A549 (cell line): Measurements from ENCODE around the gene ZNF790. TPM values are rescaled to one million over a fixed set of nuclear protein-coding genes. Genes with fewer than 3 reads are reported as not detected.
A peak's percentile ranks its signal among the peaks of the same experiment; 100 is the strongest.
"Not testable (repeated sequence)": the region's sequence is repeated elsewhere in the genome, so short reads cannot be mapped to it uniquely, and the experiment has no call there.

Experiments
- ATAC-seq, 2 experiments: fragments of 200-7000 bp in 1 of 2; fragments of >200 bp in 1 of 2; cut with Nextera tagmentation in 1 of 2; cut with Tn5 transposase in 1 of 2; 3 replicates each; pipeline versions ENCODE4 v1.8.0 to v1.9.1; 2018 to 2020; ENCODE audit warnings: mild to moderate bottlenecking in 1 of 2, moderate library complexity in 1 of 2
- CTCF ChIA-PET: fragments of 300-600 bp; sonication (Branson Sonifier 250); formaldehyde crosslinking; extraction: SDS; loops from one replicate; lab custom pipeline; 2021; ENCODE audit warnings: antibody characterized with exemption, inconsistent platforms; lab: Yijun Ruan, JAX
- POLR2A ChIA-PET: fragments of 350-600 bp; formaldehyde crosslinking; extraction: SDS; loops from one replicate; lab custom pipeline; 2021; ENCODE audit warnings: antibody characterized with exemption, inconsistent platforms; lab: Yijun Ruan, JAX
- DNase-seq, 2 experiments: peaks; one replicate each; pipeline versions ENCODE4 v3.0.0 to v3.0.0-alpha.2; 2011 to 2016; ENCODE audit warnings: low read depth in 1 of 2, low spot score in 1 of 2
- FAIRE-seq: peaks from 2 replicates; lab custom pipeline; 2011; peaks lifted over from hg19 to GRCh38; lab: Jason Lieb, UNC
- H3K27ac ChIP-seq, 2 experiments: fragments of >200 bp; sonication (Bioruptor Twin); formaldehyde crosslinking; 3 replicates each; pipeline ENCODE4 v1.5.1; 2016 to 2017
- H3K4me1 ChIP-seq: fragments of >200 bp; sonication (Bioruptor Twin); formaldehyde crosslinking; 3 replicates; pipeline ENCODE4 v1.6.1; 2016
- H3K4me2 ChIP-seq: fragments of >200 bp; sonication (Bioruptor Twin); formaldehyde crosslinking; 3 replicates; pipeline ENCODE4 v1.6.1; 2016
- H3K4me3 ChIP-seq: fragments of >200 bp; sonication (Bioruptor Twin); formaldehyde crosslinking; 3 replicates; pipeline ENCODE4 v1.5.1; 2016
- H3K9me3 ChIP-seq: fragments of >200 bp; sonication (Bioruptor Twin); formaldehyde crosslinking; 3 replicates; pipeline ENCODE4 v1.6.1; 2016
- BHLHE40 ChIP-seq: IDR thresholded peaks from 2 replicates; pipeline ENCODE4 v1.6.1; 2012; ENCODE audit warnings: low read depth, low read length, inconsistent platforms
- CEBPB ChIP-seq, 2 experiments: fragments of >200 bp in 1 of 2; sonication (Bioruptor Twin) in 1 of 2; formaldehyde crosslinking in 1 of 2; IDR thresholded peaks; 2 replicates each; pipeline ENCODE4 v1.6.1; 2012 to 2016
- E2F6 ChIP-seq: IDR thresholded peaks from 2 replicates; pipeline ENCODE4 v1.6.1; 2012; ENCODE audit warnings: low read depth, borderline replicate concordance
- EHF ChIP-seq: fragments of 250-450 bp; sonication (Bioruptor Pico); IDR thresholded peaks from 2 replicates; pipeline ENCODE4 v1.5.0; 2020; ENCODE audit warnings: mild to moderate bottlenecking
- EHMT2 ChIP-seq: fragments of 200-600 bp; sonication (generic); IDR thresholded peaks from 2 replicates; pipeline ENCODE4 v1.6.1; 2016; ENCODE audit warnings: antibody characterized with exemption, low read depth, mild to moderate bottlenecking, moderate library complexity
- ELK1 ChIP-seq: fragments of 150-350 bp; IDR thresholded peaks from 2 replicates; pipeline ENCODE4 v1.6.1; 2014; ENCODE audit warnings: low read depth, mild to moderate bottlenecking, low read length
- EP300 ChIP-seq, 2 experiments: fragments of >200 bp; sonication (Bioruptor Twin); formaldehyde crosslinking; IDR thresholded peaks; 2 replicates in 1 of 2; 3 replicates in 1 of 2; pipeline ENCODE4 v1.6.1; 2016 to 2017
- ESRRA ChIP-seq: fragments of 150-350 bp; IDR thresholded peaks from 2 replicates; pipeline ENCODE4 v1.6.1; 2014; ENCODE audit warnings: mild to moderate bottlenecking, low read length, borderline replicate concordance
- HOXB5 ChIP-seq: fragments of 250-450 bp; sonication (Bioruptor Pico); IDR thresholded peaks from 2 replicates; pipeline ENCODE4 v1.5.0; 2020; ENCODE audit warnings: mild to moderate bottlenecking, moderate library complexity
- JUN ChIP-seq, 2 experiments: fragments of >200 bp; sonication (Bioruptor Twin); formaldehyde crosslinking; IDR thresholded peaks; 2 replicates in 1 of 2; 3 replicates in 1 of 2; pipeline ENCODE4 v1.6.1; 2016 to 2017
- MAX ChIP-seq: IDR thresholded peaks from 2 replicates; pipeline ENCODE4 v1.6.1; 2012
- MAZ ChIP-seq: fragments of 150-350 bp; IDR thresholded peaks from 2 replicates; pipeline ENCODE4 v1.6.1; 2014; ENCODE audit warnings: antibody characterized with exemption, low read depth, low read length, borderline replicate concordance
- NR3C1 ChIP-seq: fragments of >200 bp; sonication (Bioruptor Twin); formaldehyde crosslinking; IDR thresholded peaks from 3 replicates; pipeline ENCODE4 v1.6.1; 2017
- RAD21 ChIP-seq, 2 experiments: fragments of >200 bp in 1 of 2; sonication (Bioruptor Twin) in 1 of 2; formaldehyde crosslinking in 1 of 2; IDR thresholded peaks in 1 of 2; conservative IDR thresholded peaks in 1 of 2; 2 replicates in 1 of 2; 3 replicates in 1 of 2; pipeline ENCODE4 v1.6.1; 2012 to 2018; ENCODE audit warnings: inconsistent platforms in 1 of 2
- RFX5 ChIP-seq: fragments of 450-650 bp; IDR thresholded peaks from 2 replicates; pipeline ENCODE4 v1.7.1; 2014; ENCODE audit warnings: antibody characterized with exemption, mild to moderate bottlenecking, moderate library complexity
- RNF2 ChIP-seq: fragments of 200-600 bp; sonication (generic); IDR thresholded peaks from 2 replicates; pipeline ENCODE4 v1.6.1; 2016; ENCODE audit warnings: low read depth, mild to moderate bottlenecking, antibody characterized with exemption, moderate library complexity, borderline replicate concordance
- SMC3 ChIP-seq: fragments of >200 bp; sonication (Bioruptor Twin); formaldehyde crosslinking; IDR thresholded peaks from 3 replicates; pipeline ENCODE4 v1.6.1; 2018; ENCODE audit warnings: inconsistent platforms
- SREBF2 ChIP-seq: fragments of 450-650 bp; IDR thresholded peaks from 2 replicates; pipeline ENCODE4 v1.6.1; 2014; ENCODE audit warnings: mild to moderate bottlenecking, moderate library complexity
- TP53 ChIP-seq: fragments of 250-450 bp; sonication (Bioruptor Pico); IDR thresholded peaks from 2 replicates; pipeline ENCODE4 v1.5.0; 2021; ENCODE audit warnings: mild to moderate bottlenecking, moderate library complexity
- USF2 ChIP-seq: fragments of 450-650 bp; IDR thresholded peaks from 2 replicates; pipeline ENCODE4 v1.6.1; 2014; ENCODE audit warnings: antibody characterized with exemption
- ZSCAN20 ChIP-seq: fragments of 250-450 bp; sonication (Bioruptor Pico); IDR thresholded peaks from 2 replicates; pipeline ENCODE4 v1.8.0; 2022; ENCODE audit warnings: mild to moderate bottlenecking, moderate library complexity
- WGBS: methylation state at CpG from one replicate; pipeline ENCODE4 v1.1.6; 2017; ENCODE audit errors: missing lambda C conversion rate; 5-methylcytosine and 5-hydroxymethylcytosine counted together
- polyA plus RNA-seq, 4 experiments: library from polyadenylated mRNA; depleted of rRNA in 3 of 4; stranded (reverse); fragments of >200 nt; fragmentation: RNase III in 1 of 4; extraction: RNeasy Plus Mini Kit Qiagen cat#74134 plus additional on column Dnase treatment in 1 of 4; gene quantifications; 2 replicates in 3 of 4; 3 replicates in 1 of 4; pipeline ENCODE4 v1.2.3, GENCODE V29; 2011 to 2017
- TF ChIP-seq, protein P1 (sequence below): fragments of 250-450 bp; sonication (Bioruptor Pico); IDR thresholded peaks from 2 replicates; pipeline ENCODE4 v1.5.0; 2020; ENCODE audit warnings: low read depth, mild to moderate bottlenecking, moderate library complexity
- TF ChIP-seq, protein P2 (sequence below): fragments of >200 bp; sonication (Bioruptor Twin); formaldehyde crosslinking; IDR thresholded peaks from 2 replicates; pipeline ENCODE4 v1.6.1; 2016

Gene ZNF790
- polyA plus RNA-seq, 2 of the 4 experiments (the other 2 are of a cell fraction): 0.37 to 0.56 TPM

DNA sequence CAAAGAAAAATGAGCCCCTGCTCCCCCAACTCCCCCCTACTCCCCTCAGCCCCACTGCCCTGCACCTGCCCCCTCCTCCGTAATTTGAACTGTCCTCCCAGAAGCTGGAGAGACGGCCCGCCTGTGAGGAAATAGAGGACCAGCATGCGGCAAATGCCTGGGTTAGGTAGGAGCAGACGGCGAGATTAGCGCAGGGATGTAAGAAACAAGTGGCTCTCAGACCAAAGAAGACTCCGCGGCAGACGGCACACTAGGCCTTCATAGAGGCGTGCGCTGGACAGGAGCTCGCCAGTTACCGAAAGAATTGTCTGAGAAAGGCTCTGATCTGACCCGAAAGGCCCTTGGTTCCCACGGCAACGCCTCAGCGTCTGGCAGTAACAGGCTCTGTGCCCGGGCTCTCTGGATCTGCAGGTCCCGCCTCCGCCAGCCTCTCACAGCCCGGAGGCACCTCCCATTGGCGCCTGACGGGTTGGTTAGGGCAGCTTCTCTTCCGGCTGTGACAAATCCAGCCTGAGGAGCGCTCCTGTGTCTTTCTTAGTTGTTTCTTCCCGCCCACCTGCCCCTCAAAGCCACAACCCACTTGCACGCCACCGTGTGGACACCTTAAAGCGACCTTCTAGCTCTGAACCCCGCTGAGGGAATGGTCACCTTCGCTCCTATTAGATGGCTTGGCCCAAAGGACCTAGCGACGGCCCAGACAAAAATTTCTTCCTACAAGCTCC is 46.6 kb downstream of the ZNF790 start:
- H3K4me3 ChIP-seq, FAIRE-seq, DNase-seq, H3K4me1 ChIP-seq, CTCF ChIA-PET, H3K4me2 ChIP-seq, H3K27ac ChIP-seq: not testable (repeated sequence)
- POLR2A ChIA-PET: interaction anchor here (0.7 kb wide), 1 partner anchor 23 kb away, joined by 3 read pairs; no protein-coding TSS in a partner anchor
- WGBS: 52% methylated on average over 34 of the region's 34 CpGs
- peaks cover 90% of the 10 kb centered on the region for H3K9me3 ChIP-seq
- ATAC-seq: peak; percentile 57 to 62; a peak in 4 of 6 replicates

GRCh38 chr19:36775768-36776167 is 62.4 kb downstream of the ZNF790 start:
- 76% methylated on average over 37 of the region's 38 CpGs for WGBS
- H3K4me2 ChIP-seq: no peak overlapping the region
- no peak for FAIRE-seq
- CTCF ChIA-PET: no interaction called here
- no peaks in the 10 kb centered on the region for H3K4me1 ChIP-seq
- POLR2A ChIA-PET: no interaction called here
- ATAC-seq: no peak
- H3K4me3 ChIP-seq: no peak overlapping the region
- peaks cover 97% of the 10 kb centered on the region for H3K9me3 ChIP-seq
- TF ChIP-seq EP300 (IDR thresholded peaks at IDR 0.05) (no peak), RNF2 (no peak), SMC3 (no peak), HOXB5 (no peak), SREBF2 (no peak), ZSCAN20 (CRISPR knock-in tag) (no peak), ELK1 (no peak), TP53 (CRISPR knock-in tag) (no peak), RFX5 (no peak), NR3C1 (no peak), USF2 (no peak), EHMT2 (no peak), RAD21 (conservative IDR thresholded peaks at IDR 0.05 in 1 of 2, IDR thresholded peaks at IDR 0.05 in 1 of 2) (no peak)
- TF ChIP-seq, protein P1, sequence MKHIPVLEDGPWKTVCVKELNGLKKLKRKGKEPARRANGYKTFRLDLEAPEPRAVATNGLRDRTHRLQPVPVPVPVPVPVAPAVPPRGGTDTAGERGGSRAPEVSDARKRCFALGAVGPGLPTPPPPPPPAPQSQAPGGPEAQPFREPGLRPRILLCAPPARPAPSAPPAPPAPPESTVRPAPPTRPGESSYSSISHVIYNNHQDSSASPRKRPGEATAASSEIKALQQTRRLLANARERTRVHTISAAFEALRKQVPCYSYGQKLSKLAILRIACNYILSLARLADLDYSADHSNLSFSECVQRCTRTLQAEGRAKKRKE (CRISPR knock-in tag): no peak
- H3K27ac ChIP-seq: no peak overlapping the region
- DNase-seq: no peak

GRCh38 chr19:36773223-36773579 is 65.0 kb downstream of the ZNF790 start:
- FAIRE-seq: no peak
- ChIA-PET CTCF (no interaction called here), POLR2A (interaction anchor here (0.5 to 1.3 kb wide), 6 partner anchors 77 to 1154 kb away, joined by 3 to 6 read pairs (median 3); partner anchors contain the start of genes ZNF260, ZNF345, ZNF566 and ZNF570)
- Histone ChIP-seq H3K9me3 (peaks cover 99% of the 10 kb centered on the region), H3K27ac (no peak overlapping the region; a peak in 1 of 6 replicates), H3K4me1 (no peaks in the 10 kb centered on the region), H3K4me3 (peak overlapping the region; percentile 73), H3K4me2 (peak overlapping the region; percentile 69)
- ATAC-seq: peak in 1 of 2 experiments; percentile 32; a peak in 4 of 6 replicates
- no peak for DNase-seq
- TF ChIP-seq JUN (IDR thresholded peaks at IDR 0.05): no peak
- no peak for TF ChIP-seq CEBPB (IDR thresholded peaks at IDR 0.05)
- no peak for TF ChIP-seq EP300 (IDR thresholded peaks at IDR 0.05)
- TF ChIP-seq ESRRA: no peak
- TF ChIP-seq NR3C1: no peak
- TF ChIP-seq, protein P1 (CRISPR knock-in tag): no peak
- no peak for TF ChIP-seq MAZ
- no peak for TF ChIP-seq BHLHE40
- TF ChIP-seq ZSCAN20 (CRISPR knock-in tag): no peak
- TF ChIP-seq MAX: no peak
- no peak for TF ChIP-seq EHMT2
- TF ChIP-seq RAD21 (conservative IDR thresholded peaks at IDR 0.05 in 1 of 2, IDR thresholded peaks at IDR 0.05 in 1 of 2): no peak
- TF ChIP-seq E2F6: no peak
- TF ChIP-seq EHF (CRISPR knock-in tag): no peak
- TF ChIP-seq, protein P2, sequence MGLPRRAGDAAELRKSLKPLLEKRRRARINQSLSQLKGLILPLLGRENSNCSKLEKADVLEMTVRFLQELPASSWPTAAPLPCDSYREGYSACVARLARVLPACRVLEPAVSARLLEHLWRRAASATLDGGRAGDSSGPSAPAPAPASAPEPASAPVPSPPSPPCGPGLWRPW: no peak
- TF ChIP-seq RFX5: no peak
- WGBS: 73% methylated on average over 15 of the region's 15 CpGs
